Measurements from ENCODE around the gene HTT-AS. TPM values are rescaled to one million over a fixed set of nuclear protein-coding genes. Genes with fewer than 3 reads are reported as not detected.
A peak's percentile ranks its signal among the peaks of the same experiment; 100 is the strongest.

The HTT-AS gene
- total RNA-seq, 1 donor from 2014 or later, result not detected

DNA sequence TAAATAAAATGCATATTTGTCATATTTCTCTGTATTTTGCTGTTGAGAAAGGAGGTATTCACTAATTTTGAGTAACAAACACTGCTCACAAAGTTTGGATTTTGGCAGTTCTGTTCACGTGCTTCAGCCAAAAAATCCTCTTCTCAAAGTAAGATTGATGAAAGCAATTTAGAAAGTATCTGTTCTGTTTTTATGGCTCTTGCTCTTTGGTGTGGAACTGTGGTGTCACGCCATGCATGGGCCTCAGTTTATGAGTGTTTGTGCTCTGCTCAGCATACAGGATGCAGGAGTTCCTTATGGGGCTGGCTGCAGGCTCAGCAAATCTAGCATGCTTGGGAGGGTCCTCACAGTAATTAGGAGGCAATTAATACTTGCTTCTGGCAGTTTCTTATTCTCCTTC lies 3.5 kb upstream of the HTT-AS start:
- DNase-seq (ENCODE audit: low read depth) (no peak), FAIRE-seq (no peak)
- H3K4me3 ChIP-seq (ENCODE audit: low read depth, low read length), result no peak overlapping the region
- TF ChIP-seq, protein P1, sequence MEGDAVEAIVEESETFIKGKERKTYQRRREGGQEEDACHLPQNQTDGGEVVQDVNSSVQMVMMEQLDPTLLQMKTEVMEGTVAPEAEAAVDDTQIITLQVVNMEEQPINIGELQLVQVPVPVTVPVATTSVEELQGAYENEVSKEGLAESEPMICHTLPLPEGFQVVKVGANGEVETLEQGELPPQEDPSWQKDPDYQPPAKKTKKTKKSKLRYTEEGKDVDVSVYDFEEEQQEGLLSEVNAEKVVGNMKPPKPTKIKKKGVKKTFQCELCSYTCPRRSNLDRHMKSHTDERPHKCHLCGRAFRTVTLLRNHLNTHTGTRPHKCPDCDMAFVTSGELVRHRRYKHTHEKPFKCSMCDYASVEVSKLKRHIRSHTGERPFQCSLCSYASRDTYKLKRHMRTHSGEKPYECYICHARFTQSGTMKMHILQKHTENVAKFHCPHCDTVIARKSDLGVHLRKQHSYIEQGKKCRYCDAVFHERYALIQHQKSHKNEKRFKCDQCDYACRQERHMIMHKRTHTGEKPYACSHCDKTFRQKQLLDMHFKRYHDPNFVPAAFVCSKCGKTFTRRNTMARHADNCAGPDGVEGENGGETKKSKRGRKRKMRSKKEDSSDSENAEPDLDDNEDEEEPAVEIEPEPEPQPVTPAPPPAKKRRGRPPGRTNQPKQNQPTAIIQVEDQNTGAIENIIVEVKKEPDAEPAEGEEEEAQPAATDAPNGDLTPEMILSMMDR (IDR thresholded peaks at IDR 0.05; ENCODE audit: insufficient read depth, low read length, severe bottlenecking), result no peak
- H3K36me3 ChIP-seq (ENCODE audit: control insufficient read depth, insufficient read depth, low read length), result no peaks in the 10 kb centered on the region
- H3K27me3 ChIP-seq (ENCODE audit: control insufficient read depth, insufficient read depth, low read length), result no peaks in the 10 kb centered on the region

DNA sequence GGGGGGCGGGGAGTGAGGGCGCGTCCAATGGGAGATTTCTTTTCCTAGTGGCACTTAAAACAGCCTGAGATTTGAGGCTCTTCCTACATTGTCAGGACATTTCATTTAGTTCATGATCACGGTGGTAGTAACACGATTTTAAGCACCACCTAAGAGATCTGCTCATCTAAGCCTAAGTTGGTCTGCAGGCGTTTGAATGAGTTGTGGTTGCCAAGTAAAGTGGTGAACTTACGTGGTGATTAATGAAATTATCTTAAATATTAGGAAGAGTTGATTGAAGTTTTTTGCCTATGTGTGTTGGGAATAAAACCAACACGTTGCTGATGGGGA lies 1.3 kb upstream of the HTT-AS start:
- Histone ChIP-seq H3K27me3 (ENCODE audit: control insufficient read depth, insufficient read depth, low read length) (no peaks in the 10 kb centered on the region), H3K36me3 (ENCODE audit: control insufficient read depth, insufficient read depth, low read length) (no peaks in the 10 kb centered on the region), H3K4me3 (ENCODE audit: low read depth, low read length) (peak overlapping the region; percentile 91)
- FAIRE-seq (no peak), DNase-seq (ENCODE audit: low read depth) (no peak)
- TF ChIP-seq, protein P1 (IDR thresholded peaks at IDR 0.05; ENCODE audit: insufficient read depth, low read length, severe bottlenecking), result no peak

DNA sequence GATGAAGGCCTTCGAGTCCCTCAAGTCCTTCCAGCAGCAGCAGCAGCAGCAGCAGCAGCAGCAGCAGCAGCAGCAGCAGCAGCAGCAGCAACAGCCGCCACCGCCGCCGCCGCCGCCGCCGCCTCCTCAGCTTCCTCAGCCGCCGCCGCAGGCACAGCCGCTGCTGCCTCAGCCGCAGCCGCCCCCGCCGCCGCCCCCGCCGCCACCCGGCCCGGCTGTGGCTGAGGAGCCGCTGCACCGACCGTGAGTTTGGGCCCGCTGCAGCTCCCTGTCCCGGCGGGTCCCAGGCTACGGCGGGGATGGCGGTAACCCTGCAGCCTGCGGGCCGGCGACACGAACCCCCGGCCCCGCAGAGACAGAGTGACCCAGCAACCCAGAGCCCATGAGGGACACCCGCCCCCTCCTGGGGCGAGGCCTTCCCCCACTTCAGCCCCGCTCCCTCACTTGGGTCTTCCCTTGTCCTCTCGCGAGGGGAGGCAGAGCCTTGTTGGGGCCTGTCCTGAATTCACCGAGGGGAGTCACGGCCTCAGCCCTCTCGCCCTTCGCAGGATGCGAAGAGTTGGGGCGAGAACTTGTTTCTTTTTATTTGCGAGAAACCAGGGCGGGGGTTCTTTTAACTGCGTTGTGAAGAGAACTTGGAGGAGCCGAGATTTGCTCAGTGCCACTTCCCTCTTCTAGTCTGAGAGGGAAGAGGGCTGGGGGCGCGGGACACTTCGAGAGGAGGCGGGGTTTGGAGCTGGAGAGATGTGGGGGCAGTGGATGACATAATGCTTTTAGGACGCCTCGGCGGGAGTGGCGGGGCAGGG lies 711 bp upstream of the HTT-AS start:
- TF ChIP-seq, protein P1 (IDR thresholded peaks at IDR 0.05; ENCODE audit: insufficient read depth, low read length, severe bottlenecking), result no peak
- H3K27me3 ChIP-seq (ENCODE audit: control insufficient read depth, insufficient read depth, low read length), result no peaks in the 10 kb centered on the region
- peak overlapping the region; percentile 91 for H3K4me3 ChIP-seq (ENCODE audit: low read depth, low read length)
- DNase-seq (ENCODE audit: low read depth) (peak; percentile 57), FAIRE-seq (no peak)
- H3K36me3 ChIP-seq (ENCODE audit: control insufficient read depth, insufficient read depth, low read length), result no peaks in the 10 kb centered on the region

DNA sequence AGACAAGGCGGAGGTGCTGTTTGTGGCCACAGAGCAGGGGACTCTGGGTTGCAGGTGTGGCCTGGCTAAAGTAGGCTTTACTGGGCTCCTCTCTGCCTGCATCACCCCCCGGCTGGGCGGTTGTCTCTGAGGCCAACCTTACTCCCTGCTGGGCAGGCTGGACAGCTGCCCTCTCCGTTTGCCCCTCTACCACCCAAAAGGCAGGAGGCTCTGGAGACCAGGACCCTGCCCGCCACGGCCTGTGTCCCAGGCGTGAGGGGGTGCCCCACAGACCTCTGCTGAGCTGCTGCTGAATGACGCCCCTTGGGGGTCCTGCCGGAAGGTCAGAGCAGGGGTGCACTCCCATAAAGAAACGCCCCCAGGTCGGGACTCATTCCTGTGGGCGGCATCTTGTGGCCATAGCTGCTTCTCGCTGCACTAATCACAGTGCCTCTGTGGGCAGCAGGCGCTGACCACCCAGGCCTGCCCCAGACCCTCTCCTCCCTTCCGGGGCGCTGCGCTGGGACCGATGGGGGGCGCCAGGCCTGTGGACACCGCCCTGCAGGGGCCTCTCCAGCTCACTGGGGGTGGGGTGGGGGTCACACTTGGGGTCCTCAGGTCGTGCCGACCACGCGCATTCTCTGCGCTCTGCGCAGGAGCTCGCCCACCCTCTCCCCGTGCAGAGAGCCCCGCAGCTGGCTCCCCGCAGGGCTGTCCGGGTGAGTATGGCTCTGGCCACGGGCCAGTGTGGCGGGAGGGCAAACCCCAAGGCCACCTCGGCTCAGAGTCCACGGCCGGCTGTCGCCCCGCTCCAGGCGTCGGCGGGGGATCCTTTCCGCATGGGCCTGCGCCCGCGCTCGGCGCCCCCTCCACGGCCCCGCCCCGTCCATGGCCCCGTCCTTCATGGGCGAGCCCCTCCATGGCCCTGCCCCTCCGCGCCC lies 920 bp downstream of the HTT-AS start:
- TF ChIP-seq, protein P1 (IDR thresholded peaks at IDR 0.05; ENCODE audit: insufficient read depth, low read length, severe bottlenecking), result peak; percentile 11

GRCh38 chr4:3071811-3072210 lies 2.5 kb downstream of the HTT-AS start:
- TF ChIP-seq, protein P1 (IDR thresholded peaks at IDR 0.05; ENCODE audit: insufficient read depth, low read length, severe bottlenecking), result no peak
- no peaks in the 10 kb centered on the region for H3K36me3 ChIP-seq (ENCODE audit: control insufficient read depth, insufficient read depth, low read length)
- H3K4me3 ChIP-seq (ENCODE audit: low read depth, low read length), result no peak overlapping the region
- no peak for DNase-seq (ENCODE audit: low read depth)
- peak; percentile 40 for FAIRE-seq
- H3K27me3 ChIP-seq (ENCODE audit: control insufficient read depth, insufficient read depth, low read length), result peaks cover 2% of the 10 kb centered on the region

More for the DNA sequence above, 920 bp downstream of the HTT-AS start:
- H3K4me3 ChIP-seq (ENCODE audit: low read depth, low read length), result peak overlapping the region; percentile 91
- H3K27me3 ChIP-seq (ENCODE audit: control insufficient read depth, insufficient read depth, low read length), result no peaks in the 10 kb centered on the region
- no peak for DNase-seq (ENCODE audit: low read depth)
- no peak for FAIRE-seq
- no peaks in the 10 kb centered on the region for H3K36me3 ChIP-seq (ENCODE audit: control insufficient read depth, insufficient read depth, low read length)
